GM18868 (cell line): ENCODE results near the gene ZP1.

Experiments
- ATAC-seq: cut with Tn5 transposase; IDR thresholded peaks from one replicate; pipeline ENCODE4 v1.9.1; 2021; ENCODE audit warnings: mild to moderate bottlenecking, moderate library complexity; ENCODE audit not compliant: unreplicated experiment

The ZP1 gene

DNA sequence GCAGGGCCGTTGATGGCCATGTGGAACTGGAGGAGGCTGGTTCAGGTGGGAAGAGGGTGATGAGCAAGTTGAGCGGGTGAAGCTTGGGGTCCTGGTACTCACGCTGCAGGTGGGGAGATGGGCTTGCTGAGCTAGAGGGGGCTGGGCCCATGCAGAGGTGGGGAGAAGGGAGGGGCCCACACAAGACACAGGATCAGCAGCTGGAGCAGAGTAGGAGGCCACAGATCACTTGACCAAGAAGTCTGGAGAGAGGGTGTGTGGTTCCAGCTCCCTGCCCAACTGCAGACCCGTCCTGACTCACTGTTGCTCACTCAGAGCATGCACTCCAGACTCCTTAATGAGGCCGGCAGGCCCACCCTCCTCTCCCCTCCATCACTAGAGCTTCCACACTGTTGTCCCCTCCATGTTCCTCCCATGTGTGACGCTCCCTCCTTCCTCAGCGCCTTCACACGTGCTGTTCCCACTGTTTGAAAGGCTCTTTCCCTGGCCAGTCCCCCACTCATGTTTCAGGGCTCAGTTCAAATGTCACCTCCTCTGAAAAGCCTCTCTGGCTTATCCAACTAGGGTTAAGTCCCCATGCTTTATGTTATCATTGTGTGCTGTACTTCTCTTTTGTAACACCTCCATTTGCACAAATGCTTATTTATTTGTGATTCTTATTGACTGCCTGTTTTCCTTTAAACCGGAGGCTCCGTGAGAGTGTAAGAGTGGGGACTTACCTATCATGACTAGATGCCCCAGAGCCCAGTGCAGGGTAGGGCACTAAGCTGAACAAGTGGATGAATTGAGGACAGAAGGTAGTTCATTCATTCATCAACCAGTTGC lies 23.1 kb upstream of the ZP1 start:
- ATAC-seq = no peak

DNA sequence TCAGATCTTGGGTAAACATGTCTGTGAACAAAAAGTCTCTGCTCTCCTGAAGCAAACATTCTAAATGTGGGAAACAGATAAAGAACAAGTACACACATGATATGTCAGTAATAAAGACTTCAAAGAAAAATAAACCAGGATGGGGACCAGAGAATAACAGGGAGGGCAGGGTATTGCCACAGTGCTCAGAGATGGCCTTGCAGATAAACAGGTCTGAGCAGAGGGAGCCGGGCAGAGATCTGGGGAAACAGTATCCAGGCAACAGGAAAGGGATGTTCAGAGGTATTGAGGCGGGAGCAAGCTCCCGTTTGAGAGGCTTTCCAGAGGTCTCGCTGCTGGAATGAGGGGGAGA lies 22.5 kb upstream of the ZP1 start:
- ATAC-seq = no peak

DNA sequence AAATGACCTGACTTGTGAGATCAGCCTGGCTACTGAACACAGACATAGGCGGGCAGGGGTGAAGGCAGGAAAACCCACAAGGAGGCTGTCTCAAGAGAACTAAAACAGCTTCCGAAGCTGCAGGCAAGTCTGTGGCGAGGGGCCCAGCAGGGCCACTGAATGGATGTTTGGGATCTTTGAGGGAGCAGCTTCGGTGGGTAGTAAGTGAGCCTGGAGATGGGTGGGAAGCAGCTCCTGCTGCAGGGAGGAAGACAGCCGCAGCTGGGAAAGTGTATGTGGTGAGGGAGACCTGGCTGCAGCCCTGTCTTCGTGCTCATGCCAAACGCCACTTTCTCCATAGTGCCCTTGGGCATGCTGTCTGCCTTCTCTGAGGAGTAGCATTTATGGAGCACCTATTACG lies 22.0 kb upstream of the ZP1 start:
- no peak for ATAC-seq

DNA sequence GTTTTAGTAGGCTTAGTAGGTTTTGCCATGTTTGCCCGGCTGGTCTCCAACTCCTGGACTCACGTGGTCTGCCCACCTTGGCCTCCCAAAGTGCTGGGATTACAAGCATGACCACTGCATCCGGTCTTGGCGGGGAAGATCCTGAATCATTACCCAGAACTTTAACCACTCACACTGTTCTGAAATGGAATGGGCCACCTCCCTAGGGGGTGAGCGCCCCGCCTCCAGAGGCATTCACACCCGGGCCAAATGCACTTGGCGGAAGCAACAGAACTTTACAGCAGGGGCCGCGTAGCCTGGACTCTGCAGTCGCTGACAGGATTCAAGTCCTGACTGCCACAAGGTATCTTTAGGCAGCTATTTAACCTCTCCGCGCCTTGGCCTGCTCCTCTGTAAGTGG lies 20.1 kb upstream of the ZP1 start:
- ATAC-seq = no peak

DNA sequence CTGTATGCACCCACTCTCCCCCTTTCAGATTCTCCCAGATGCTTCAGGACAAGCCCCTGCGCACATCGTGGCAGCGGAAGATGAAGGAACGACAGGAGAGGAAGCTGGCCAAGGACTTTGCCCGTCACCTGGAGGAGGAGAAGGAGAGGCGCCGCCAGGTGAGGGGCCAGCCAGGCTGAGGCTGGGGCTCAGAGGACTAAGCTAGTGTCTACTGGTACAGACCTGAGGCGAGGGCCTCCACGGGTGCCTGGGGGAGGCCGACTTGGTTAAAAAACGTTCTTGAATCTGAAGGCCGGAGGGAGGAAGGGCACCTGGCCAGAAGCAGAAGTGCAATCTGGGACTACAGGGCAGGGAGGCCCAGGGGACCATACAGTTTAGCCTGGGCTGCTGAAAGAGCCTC lies 19.4 kb upstream of the ZP1 start:
- no peak for ATAC-seq

DNA sequence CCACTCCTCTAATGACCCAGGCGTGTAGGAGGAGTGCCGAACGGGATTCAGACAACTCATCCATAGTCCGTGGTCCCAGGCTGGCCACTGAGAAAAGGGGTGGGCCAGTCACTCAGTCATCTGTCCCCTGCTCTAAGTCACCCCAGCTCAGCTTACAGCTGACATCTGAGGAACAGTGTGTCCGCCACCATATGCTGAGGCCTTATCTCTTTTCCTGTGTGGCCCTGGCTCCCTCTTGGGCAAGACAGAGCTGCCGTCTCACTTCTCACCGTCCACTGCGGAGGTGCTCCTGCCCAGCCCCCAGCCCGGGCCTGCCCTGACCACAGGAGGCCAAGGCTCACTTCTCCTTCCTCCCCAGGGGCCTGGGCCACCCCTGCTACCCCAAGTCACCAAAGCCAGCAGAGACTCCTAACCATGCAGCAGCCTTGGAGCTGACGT lies 18.6 kb upstream of the ZP1 start:
- no peak for ATAC-seq

DNA sequence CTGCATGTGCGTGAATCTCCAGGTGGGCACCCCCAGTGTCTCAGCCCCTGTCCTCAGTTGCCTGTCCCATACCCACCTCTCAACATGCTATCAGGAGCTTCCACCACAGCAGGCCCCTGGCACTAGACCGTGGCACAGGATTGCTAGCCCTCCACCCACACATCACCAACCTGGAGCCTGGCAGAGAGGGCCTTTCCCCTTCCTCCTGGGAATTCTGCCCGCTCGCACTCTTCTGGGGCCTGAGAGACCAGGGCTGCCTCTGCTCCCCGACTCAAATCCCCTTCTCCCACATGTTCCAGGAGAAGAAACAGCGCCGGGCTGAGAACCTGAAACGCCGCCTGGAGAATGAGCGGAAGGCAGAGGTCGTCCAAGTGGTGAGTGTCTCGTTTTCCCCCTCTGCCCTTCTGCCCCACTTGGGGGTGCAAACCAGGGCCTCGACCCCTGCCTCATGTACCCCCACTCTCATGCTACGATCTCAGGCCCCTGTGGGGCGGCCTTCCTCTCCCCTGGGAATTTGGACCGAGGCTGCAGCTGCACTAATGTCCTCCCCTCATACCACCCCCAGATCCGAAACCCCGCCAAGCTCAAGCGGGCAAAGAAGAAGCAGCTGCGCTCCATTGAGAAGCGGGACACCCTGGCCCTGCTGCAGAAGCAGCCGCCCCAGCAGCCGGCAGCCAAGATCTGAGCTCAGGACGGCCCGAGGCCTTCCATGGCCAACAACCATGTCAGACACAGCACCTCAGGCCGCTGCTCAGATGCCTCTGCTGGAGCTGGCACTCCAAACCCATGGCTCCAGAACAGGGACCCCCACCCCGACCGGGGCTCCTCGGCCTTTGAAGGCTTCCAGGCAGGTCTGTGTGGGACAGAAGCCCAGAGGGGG lies 17.5 kb upstream of the ZP1 start:
- no peak for ATAC-seq

DNA sequence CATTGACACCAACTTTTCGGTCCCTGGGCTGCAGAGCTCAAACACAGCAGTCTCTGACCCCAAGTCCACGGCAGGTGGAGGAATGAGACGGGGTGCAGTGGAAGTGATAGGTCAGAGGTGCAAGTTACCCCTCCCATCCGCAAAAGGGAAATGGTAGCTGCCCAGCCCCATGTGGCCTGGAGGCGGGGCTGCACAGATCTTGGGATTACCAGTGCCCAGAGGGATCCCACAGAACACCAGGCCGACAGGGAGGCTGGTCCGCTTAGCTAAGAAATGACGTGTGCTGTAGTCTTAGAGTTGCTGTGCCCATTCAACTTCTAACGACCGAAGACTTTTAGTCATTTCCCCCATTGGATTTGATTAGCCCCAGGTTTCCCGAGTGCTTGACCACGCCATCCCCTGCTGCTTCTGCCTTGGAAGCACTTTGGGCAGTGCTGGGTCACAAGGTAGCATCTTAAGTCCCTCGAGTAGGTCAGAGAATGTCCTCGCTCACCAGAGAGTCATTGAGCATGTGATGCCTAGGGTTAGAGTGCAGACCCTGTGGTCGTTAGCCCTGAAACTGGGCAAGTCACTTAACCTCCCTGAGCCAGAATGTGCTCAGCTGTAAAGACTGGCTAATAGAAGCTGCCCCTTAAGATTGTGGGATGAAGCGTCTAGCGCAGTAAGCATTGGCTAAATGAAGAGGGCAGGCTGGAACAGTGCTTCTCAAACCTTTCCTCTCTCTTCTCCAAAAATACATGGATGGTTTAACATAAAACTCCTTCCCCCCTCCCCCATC lies 15.8 kb upstream of the ZP1 start:
- ATAC-seq = no peak

DNA sequence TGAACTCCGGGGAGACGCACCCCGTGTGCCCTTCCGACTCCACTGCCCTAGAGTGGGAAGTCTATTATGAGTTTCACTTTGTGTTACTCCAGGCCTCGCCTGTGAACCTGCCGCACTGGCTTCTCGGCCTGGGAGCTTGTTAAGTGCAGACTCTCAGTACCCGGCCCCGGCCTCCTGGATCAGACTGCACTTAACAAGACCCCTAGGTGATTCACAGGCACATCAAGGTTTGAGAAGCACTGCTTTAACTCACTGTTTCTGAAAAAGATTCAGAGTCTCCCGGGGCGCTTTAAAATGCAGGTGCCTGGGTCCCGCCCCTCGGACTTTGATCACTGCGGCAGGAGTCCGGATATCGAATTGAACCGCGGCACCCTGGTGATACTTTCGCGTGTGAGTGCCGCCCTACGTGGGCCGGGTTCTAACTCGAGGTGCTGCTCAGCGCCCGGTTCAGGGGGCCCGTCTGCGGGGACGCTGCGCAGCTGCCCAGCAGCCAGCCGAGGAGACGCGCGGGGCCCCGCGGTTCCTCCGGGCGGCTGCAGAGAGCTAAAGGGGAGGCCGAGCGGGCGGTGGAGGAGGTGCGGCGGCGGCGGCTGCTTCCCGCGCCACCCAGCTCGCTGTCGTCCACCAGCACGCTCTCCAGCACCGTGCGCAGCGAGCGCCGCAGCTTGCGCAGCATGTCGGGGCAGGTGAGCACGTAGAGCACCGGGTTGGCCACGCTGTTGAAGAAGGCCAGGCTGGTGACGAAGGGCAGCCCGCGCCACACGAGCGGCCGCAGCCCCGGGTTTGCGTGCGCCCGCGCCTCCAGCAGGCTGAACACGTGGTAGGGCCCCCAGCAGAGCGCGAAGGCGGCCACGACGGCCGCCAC lies 15.0 kb upstream of the ZP1 start:
- ATAC-seq = no peak

DNA sequence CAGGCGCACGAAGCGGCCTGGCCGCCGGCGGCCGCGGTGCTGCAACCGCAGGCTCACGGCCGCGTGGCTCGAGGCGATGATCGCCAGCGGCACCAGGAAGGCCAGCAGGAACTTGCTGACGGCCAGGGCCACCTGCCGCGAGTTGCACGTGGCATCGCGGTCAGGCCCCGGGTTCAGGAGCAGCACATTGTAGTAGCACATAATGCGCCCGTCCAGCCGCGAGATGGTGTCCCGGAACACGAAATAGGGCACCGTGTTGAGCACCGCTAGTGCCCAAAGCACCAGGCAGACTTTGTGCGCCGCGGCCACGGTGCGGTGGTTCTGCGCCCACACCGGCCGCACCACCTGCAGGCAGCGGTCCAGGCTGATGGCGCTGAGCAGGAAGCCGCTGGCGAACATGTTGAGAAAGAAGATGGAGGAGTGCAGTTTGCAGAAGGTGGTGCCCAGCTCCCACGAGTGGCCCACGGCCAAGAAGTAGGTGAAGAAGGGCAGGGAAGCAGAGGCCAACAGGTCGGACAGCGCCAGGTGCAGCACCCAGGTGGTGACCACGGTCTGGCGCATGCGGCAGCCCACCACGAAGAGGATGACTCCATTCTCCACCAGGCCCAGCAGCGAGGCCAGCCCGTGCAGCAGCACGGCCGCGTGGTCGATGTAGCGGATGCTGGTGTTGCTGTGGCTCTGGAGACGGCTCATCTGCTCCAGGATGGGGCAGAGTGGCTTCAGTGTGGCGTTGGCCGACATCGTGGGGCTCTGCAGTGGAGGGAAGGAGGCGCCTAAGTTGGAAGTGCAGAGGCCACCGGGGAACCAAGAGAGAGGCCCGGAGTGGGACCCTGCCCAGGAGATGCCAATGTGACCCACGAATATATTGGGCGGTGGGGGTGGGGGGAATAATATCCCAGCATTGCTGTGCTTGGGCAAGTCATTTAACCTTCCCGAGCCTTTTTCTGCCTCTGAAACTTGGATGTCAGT lies 14.1 kb upstream of the ZP1 start:
- ATAC-seq = no peak

DNA sequence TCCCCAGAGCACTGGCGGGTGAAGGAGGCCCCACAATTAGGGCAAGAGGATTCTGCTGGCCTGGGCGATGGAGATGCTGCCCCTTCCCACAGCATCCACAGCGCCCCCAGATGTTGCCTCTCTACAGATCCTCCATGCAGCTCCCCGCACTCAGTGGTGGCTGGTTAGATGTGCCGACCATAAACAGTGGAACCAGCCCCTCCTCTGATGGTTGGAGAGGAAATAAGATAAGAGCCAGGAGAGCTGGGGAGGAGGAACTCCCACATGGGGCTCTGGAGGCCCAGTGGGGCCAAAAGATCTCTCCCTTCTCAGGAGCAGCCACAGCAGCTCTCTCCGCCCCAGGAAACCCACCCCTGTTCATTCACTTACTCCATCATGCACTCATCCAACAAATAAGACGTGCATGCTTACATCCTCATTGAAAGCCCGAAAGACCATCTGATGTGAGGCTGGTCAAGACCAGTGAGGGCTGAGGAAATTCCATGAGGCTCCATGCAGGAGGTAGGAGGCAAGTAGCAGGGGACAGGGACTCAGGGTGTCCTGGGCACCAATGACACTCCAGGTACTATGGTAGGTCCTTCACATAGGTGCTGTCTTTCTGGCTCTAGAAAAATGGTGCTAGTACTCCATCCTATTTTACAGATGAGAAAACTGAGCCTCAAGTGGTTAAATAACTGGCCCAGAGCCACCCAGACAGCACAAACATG lies 13.0 kb upstream of the ZP1 start:
- no peak for ATAC-seq

DNA sequence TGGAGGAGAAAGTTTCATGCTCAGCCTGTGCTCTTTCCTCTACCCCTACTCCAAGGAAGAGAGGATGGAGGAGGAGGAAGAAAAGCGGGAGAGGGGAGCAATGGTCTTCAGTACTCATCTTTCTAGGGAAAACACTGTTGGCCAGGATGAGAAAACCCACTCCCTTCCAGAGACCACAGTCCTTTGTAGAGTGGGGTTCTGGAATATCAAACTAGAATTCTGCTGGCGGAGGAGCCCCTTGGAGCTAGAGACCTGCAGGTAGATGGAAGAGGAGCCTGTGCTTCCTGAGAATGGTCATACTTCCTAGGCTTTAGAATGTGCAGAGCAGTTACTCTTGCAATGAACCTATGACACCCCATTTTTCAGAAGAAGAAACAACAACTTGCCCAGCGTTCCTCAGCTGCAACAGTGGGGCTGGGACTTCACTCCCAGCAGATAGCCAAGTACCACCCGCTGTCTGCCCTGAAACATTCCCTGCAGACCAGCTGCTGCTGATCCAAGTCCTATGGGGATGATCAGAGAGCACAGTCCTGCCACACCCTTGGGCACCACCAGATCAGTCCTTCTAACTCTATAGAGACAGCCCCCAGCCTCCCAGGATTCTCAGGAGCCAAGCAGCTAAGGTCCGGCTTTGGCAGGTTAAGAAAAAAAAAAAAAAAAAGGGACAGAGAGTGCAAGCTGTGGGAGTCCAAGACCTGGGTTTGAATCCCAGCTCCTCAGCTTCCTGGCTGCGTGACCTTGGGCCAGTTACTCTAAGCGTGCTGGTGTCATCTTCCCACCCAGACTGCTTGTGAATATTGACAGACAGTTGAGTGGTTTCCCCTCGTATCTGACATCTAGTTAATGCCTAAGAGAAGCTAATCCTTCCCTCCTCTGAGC lies 12.3 kb upstream of the ZP1 start:
- no peak for ATAC-seq

DNA sequence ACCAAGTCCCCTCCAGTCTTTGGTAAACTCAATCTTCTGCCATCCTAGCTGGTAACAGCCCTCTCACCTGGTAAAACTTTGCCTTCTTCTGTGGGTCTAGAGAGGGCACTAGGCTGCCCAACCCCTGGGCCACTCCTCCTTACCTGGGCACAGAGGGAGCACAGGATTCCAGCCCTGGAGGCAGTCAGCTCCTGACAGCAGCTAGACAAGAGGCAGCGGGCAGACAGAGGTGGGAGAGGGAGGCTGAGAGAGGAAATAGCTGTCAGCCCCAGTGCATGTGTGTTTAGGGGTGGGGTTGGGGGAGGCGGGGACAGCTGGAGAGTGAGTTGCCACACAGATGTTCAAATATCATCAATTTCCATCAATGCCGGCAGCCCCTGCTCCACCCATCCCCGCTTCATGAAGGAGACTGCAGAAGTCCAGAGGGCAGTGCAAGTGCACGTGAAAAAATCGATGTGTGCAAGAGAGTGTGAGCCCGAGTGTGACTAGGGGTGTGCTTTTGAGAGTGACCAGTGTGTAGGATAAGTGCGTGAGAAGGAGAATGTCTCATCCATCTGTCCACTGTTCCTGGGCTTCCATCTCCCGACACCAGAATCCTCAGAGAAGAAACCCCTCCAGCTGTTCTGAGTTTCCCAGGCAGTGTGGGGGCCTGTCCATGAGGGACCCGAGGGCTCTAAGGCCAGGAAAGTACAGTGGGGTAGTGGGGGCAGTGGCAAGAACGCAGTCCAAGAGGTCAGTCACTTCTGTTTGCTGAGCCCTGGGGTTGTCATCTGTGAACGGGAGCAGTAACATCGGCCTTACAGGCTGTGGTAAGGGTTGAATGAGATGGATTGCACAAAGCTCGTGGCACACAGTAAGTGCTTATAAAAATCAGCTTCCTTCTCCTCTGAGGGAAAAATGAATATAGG lies 11.4 kb upstream of the ZP1 start, which contains the start of gene PTGDR2:
Gene PTGDR2, minus strand, starts transcription at position 225 of the 908 bp plus-strand sequence. CDS start 2,228 bp downstream, outside the sequence.
- no peak for ATAC-seq

DNA sequence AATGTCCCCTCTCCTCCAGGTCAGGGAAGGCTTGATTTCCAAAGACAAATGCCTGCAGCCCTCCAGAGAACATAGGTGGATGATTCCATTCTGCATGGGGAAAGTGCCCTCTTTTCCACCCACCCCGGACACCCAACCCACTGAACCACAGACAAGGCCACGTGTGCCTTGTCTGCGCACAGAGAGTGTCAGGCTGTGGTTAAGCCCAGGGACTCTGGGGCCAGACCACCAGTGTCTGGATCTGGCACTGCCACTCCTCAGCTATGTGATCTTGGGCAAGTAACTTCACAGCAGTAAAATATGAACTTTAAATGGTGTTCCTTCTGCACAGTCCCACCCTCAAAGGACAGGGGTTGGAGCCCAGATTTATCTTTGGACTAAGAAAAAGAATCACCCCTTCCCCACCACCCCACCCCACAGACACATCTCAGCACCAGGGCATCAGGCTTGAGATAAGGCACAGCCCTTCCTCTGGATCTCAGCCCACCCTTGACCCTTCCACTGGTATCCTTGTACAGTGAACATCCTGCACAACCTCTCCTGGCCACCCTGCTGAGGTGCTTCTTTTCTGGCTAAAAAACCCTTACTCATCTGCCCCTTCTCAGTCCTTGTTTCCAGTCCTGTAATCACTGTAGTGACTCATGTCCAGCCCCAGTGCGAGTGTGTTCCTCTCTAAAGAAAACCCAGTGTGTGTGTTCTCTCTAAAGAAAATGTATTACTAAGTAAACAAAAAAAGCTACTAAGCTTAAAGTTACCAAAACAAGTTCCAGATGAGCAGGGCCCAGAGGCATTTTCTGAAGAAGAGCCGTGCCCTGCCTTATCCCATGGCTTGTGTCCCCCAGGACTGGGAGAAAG lies 9.7 kb upstream of the ZP1 start:
- no peak for ATAC-seq

DNA sequence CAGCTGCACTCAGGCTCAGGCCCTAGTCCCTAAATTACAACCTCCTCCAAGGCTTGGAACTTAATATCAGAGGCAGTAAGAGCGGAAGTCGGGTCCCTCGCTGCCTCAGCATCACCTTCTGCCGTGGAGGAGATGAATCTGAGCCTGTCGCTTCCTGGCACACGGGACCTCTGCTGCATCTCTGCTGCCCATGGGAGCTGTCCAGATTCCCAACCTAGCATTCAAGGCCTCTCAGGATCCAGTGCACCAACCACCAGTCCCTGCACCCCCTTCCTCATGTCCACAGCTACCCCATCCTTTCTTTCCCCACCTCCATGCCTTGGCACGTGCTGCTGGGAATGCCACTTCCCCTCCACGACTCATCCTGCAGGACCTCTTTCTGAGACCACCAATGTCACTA lies 9.1 kb upstream of the ZP1 start:
- ATAC-seq = no peak
